IMR-90 (cell line): ENCODE measurements around the gene ZFYVE26. TPM values are rescaled to one million over a fixed set of nuclear protein-coding genes. Genes with fewer than 3 reads are reported as not detected.

Experiments used
- ATAC-seq: fragments of 200-7000 bp; cut with Tn5 transposase; 2 replicates; pipeline ENCODE4 v1.9.1; 2020; ENCODE audit warnings: low read depth, mild to moderate bottlenecking, moderate library complexity
- BruUV-seq: library from RNA; stranded (reverse); fragments of 400-500 nt; replicated peaks from 2 replicates; lab custom pipeline; 2021; lab: Mats Ljungman, UMichigan
- CTCF ChIA-PET: fragments of 300-600 bp; formaldehyde crosslinking; extraction: SDS; loops from one replicate; lab custom pipeline; 2021; ENCODE audit warnings: antibody characterized with exemption; lab: Yijun Ruan, JAX
- POLR2A ChIA-PET: fragments of 300-600 bp; sonication (Branson Sonifier 250); formaldehyde crosslinking; loops from one replicate; lab custom pipeline; 2022; ENCODE audit warnings: antibody characterized with exemption; ENCODE audit not compliant: unreplicated experiment; lab: Charles Lee
- DNase-seq: peaks from one replicate; pipeline ENCODE4 v3.0.0; 2013
- H2AFZ ChIP-seq: replicated peaks from 2 replicates; pipeline ENCODE3; 2013; ENCODE audit warnings: low read length, mild to moderate bottlenecking; ENCODE audit not compliant: poor library complexity
- H2AK5ac ChIP-seq: 2 replicates; pipeline ENCODE4 v1.6.1; 2013; ENCODE audit warnings: low read depth, low read length, inconsistent platforms
- H2AK9ac ChIP-seq: replicated peaks from 2 replicates; pipeline ENCODE3; 2013; ENCODE audit warnings: mild to moderate bottlenecking, low read depth, low read length, moderate library complexity; ENCODE audit not compliant: poor library complexity
- H2BK120ac ChIP-seq: 2 replicates; pipeline ENCODE4 v1.6.1; 2013; ENCODE audit warnings: low read depth, low read length, inconsistent platforms
- H2BK15ac ChIP-seq: 3 replicates; pipeline ENCODE4 v1.6.1; 2013; ENCODE audit warnings: low read depth, low read length, inconsistent platforms
- H2BK20ac ChIP-seq: 2 replicates; pipeline ENCODE4 v1.6.1; 2013; ENCODE audit warnings: low read depth, mild to moderate bottlenecking, inconsistent platforms, low read length, moderate library complexity
- H2BK5ac ChIP-seq: 2 replicates; pipeline ENCODE4 v1.6.1; 2013; ENCODE audit warnings: mild to moderate bottlenecking, low read depth, low read length, inconsistent platforms; ENCODE audit not compliant: poor library complexity, severe bottlenecking
- H3K14ac ChIP-seq: replicated peaks from 2 replicates; pipeline ENCODE4 v1.6.1; 2013; ENCODE audit warnings: low read depth, low read length, inconsistent platforms
- H3K18ac ChIP-seq: 2 replicates; pipeline ENCODE4 v1.6.1; 2013; ENCODE audit warnings: low read depth, low read length, control low read depth
- H3K23ac ChIP-seq: 2 replicates; pipeline ENCODE4 v1.6.1; 2013; ENCODE audit warnings: low read depth, low read length, inconsistent platforms
- H3K27ac ChIP-seq: 2 replicates; pipeline ENCODE4 v1.5.1; 2013; ENCODE audit warnings: mild to moderate bottlenecking, control low read depth, low read length; ENCODE audit not compliant: insufficient read depth
- H3K27me3 ChIP-seq: 2 replicates; pipeline ENCODE4 v1.6.1; 2013; ENCODE audit warnings: low read length; ENCODE audit not compliant: control insufficient read depth, insufficient read depth
- H3K36me3 ChIP-seq: 2 replicates; pipeline ENCODE4 v1.6.1; 2013; ENCODE audit warnings: low read length, mixed read lengths; ENCODE audit not compliant: control insufficient read depth, insufficient read depth
- H3K4ac ChIP-seq: 2 replicates; pipeline ENCODE4 v1.6.1; 2013; ENCODE audit warnings: low read depth, low read length, inconsistent platforms
- H3K4me1 ChIP-seq: 2 replicates; pipeline ENCODE4 v1.6.1; 2013; ENCODE audit warnings: low read length, mixed read lengths; ENCODE audit not compliant: control insufficient read depth, insufficient read depth
- H3K4me2 ChIP-seq: 2 replicates; pipeline ENCODE4 v1.6.1; 2013; ENCODE audit warnings: low read depth, mild to moderate bottlenecking, control low read depth, low read length, moderate library complexity
- H3K4me3 ChIP-seq: 2 replicates; pipeline ENCODE4 v1.5.1; 2013; ENCODE audit warnings: low read depth, mild to moderate bottlenecking, control low read depth, low read length, moderate library complexity; ENCODE audit not compliant: insufficient read depth
- H3K56ac ChIP-seq: 2 replicates; pipeline ENCODE4 v1.6.1; 2013; ENCODE audit warnings: low read length, inconsistent platforms; ENCODE audit not compliant: insufficient read depth; ENCODE audit errors: extremely low read depth
- H3K79me1 ChIP-seq, 2 experiments: 2 replicates each; pipeline ENCODE4 v1.6.1; 2013; ENCODE audit warnings: low read length in 2 of 2, inconsistent platforms in 1 of 2, low read depth in 1 of 2
- H3K9ac ChIP-seq: 2 replicates; pipeline ENCODE4 v1.6.1; 2013; ENCODE audit warnings: low read depth, low read length, control low read depth
- H3K9me1 ChIP-seq: 2 replicates; pipeline ENCODE4 v1.6.1; 2013; ENCODE audit warnings: low read length, inconsistent platforms; ENCODE audit not compliant: insufficient read depth
- H3K9me3 ChIP-seq: 2 replicates; pipeline ENCODE4 v1.6.1; 2013; ENCODE audit warnings: low read length; ENCODE audit not compliant: control insufficient read depth, insufficient read depth
- H4K20me1 ChIP-seq: 2 replicates; pipeline ENCODE4 v1.6.1; 2013; ENCODE audit warnings: low read length, inconsistent platforms; ENCODE audit not compliant: insufficient read depth
- H4K5ac ChIP-seq: 2 replicates; pipeline ENCODE4 v1.6.1; 2013; ENCODE audit warnings: mild to moderate bottlenecking, low read depth, low read length, control low read depth
- H4K8ac ChIP-seq, 2 experiments: 2 replicates each; pipeline ENCODE4 v1.6.1; 2013; ENCODE audit warnings: low read depth in 2 of 2, low read length in 2 of 2, control low read depth in 1 of 2, inconsistent platforms in 1 of 2
- H4K91ac ChIP-seq: 2 replicates; pipeline ENCODE4 v1.6.1; 2013; ENCODE audit warnings: low read depth, low read length, inconsistent platforms; ENCODE audit not compliant: insufficient read depth
- CHD1 ChIP-seq: IDR thresholded peaks from 2 replicates; pipeline ENCODE4 v1.6.1; 2012; ENCODE audit warnings: low read depth, low read length, improper control_type of control experiment
- FOS ChIP-seq: fragments of 150-350 bp; IDR thresholded peaks from 2 replicates; pipeline ENCODE4 v1.6.1; 2016; ENCODE audit warnings: low read depth, low read length
- MAFK ChIP-seq: IDR thresholded peaks from 2 replicates; pipeline ENCODE4 v1.6.1; 2012; ENCODE audit warnings: low read depth, low read length, improper control_type of control experiment
- MXI1 ChIP-seq: IDR thresholded peaks from 2 replicates; pipeline ENCODE4 v1.6.1; 2012; ENCODE audit warnings: low read depth, mild to moderate bottlenecking, low read length, moderate library complexity, borderline replicate concordance
- NFE2L2 ChIP-seq: fragments of 150-350 bp; IDR thresholded peaks from 2 replicates; pipeline ENCODE4 v1.6.1; 2016; ENCODE audit warnings: low read depth, mild to moderate bottlenecking, low read length
- POLR2A ChIP-seq: IDR thresholded peaks from 2 replicates; pipeline ENCODE4 v1.6.1; 2012; ENCODE audit warnings: mild to moderate bottlenecking, low read depth, low read length
- RAD21 ChIP-seq: IDR thresholded peaks from 2 replicates; pipeline ENCODE4 v1.6.1; 2012; ENCODE audit warnings: low read length, improper control_type of control experiment
- RCOR1 ChIP-seq: IDR thresholded peaks from 2 replicates; pipeline ENCODE4 v1.6.1; 2012; ENCODE audit warnings: mild to moderate bottlenecking, low read length, improper control_type of control experiment; ENCODE audit not compliant: insufficient replicate concordance
- RFX5 ChIP-seq: IDR thresholded peaks from 2 replicates; pipeline ENCODE4 v1.8.0; 2012; ENCODE audit warnings: low read depth, mild to moderate bottlenecking, low read length, moderate library complexity
- WGBS, 2 experiments: methylation state at CpG; one replicate each; pipeline versions ENCODE4 v1.1.5 to v1.1.7; 2013; ENCODE audit warnings: missing lambda C conversion rate in 2 of 2; ENCODE audit not compliant: insufficient read length in 1 of 2; ENCODE audit errors: extremely low coverage in 2 of 2; 5-methylcytosine and 5-hydroxymethylcytosine counted together
- dilution Hi-C: fragments of 300-500 bp; cut with HindIII; formaldehyde crosslinking; loops from one replicate; pipeline ENCODE4 v1.14.3; 2018; ENCODE audit warnings: low sequenced_read_pairs; ENCODE audit not compliant: unreplicated experiment
- in situ Hi-C: fragments of 300-500 bp; cut with MboI; formaldehyde crosslinking; loops from 3 replicates; pipeline ENCODE4 v1.14.3; 2019; ENCODE audit warnings: low sequenced_read_pairs, inconsistent platforms, mixed read lengths
- intact Hi-C: fragments of 100-400 bp; cut with micrococcal nuclease; formaldehyde crosslinking; loops from 2 replicates; pipeline ENCODE4 v1.10.0; 2022
- polyA plus RNA-seq, 3 experiments: library from polyadenylated mRNA; depleted of rRNA; stranded (reverse); fragments of >200 nt; gene quantifications; 2 replicates each; pipeline ENCODE4 v1.2.3, GENCODE V29; 2012; ENCODE audit warnings: low replicate concordance in 1 of 3
- total RNA-seq: library from RNA; depleted of rRNA; stranded (reverse); fragments of >200 nt; gene quantifications from 2 replicates; pipeline ENCODE4 v1.2.3, GENCODE V29; 2012
- TF ChIP-seq, protein P1 (sequence below): fragments of 150-350 bp; IDR thresholded peaks from 2 replicates; pipeline ENCODE4 v1.6.1; 2016; ENCODE audit warnings: low read depth, mild to moderate bottlenecking, low read length, moderate library complexity, borderline replicate concordance
- TF ChIP-seq, protein P2 (sequence below): conservative IDR thresholded peaks from 2 replicates; pipeline ENCODE4 v1.5.1; 2012; ENCODE audit warnings: mild to moderate bottlenecking, low read depth, low read length, improper control_type of control experiment
- TF ChIP-seq, protein P3 (sequence below): fragments of 150-350 bp; IDR thresholded peaks from 2 replicates; pipeline ENCODE4 v1.6.1; 2017; ENCODE audit warnings: mild to moderate bottlenecking, antibody characterized with exemption, low read length, low read depth

ZFYVE26 gene
- total and polyA plus RNA-seq, 2 of the 4 experiments (the other 2 are of a cell fraction), result 6.0 to 11.1 TPM

DNA sequence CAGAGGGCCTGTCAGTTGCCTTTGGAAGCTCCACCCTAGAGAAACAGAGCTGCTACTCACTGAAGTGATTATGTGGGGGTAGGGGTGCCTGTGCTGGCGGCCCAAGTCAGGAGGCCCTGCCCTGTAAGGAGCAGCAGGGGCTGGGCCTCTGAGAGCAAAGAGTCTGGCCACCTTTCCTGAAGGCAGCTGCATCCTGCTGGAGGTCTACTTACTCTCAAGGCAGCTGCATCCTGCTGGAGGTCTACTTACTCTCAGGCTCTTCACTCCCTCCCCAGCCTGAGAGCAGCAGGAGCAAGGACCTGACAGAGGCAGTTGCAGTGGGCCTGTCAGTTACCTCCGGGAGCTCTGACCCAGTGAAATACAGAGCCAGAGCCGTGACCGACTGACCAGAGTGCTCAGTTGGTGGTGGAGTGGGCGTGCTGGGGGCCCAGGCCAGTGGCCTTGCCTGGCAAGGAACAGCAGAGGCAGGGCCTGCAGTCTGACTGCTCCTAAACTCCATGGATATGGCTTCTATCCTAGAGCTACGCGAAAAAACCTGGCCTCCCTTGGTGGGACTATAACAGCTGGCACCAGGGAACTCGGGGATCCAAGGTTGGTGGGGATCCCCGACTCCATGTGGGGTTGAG is 35.5 kb upstream of the ZFYVE26 start:
- H4K5ac ChIP-seq, result no peak overlapping the region
- no peak overlapping the region for H3K4me2 ChIP-seq
- H3K79me1 ChIP-seq, result peaks cover 0 to 5% of the 10 kb centered on the region in 2 experiments; a peak in 1 of 4 replicates
- no peak overlapping the region for H2BK15ac ChIP-seq
- H3K56ac ChIP-seq, result no peak overlapping the region
- no peak overlapping the region for H4K91ac ChIP-seq
- no peak overlapping the region for H2BK120ac ChIP-seq
- in situ Hi-C loops (no loop called here), dilution Hi-C loops (no loop called here), intact Hi-C loops (no loop called here)
- H2AFZ ChIP-seq, result peak overlapping the region; percentile 15
- no peak overlapping the region for H3K27ac ChIP-seq
- no peak overlapping the region for H3K9ac ChIP-seq
- H3K27me3 ChIP-seq, result no peaks in the 10 kb centered on the region
- no peak for TF ChIP-seq RFX5
- no peak for TF ChIP-seq RCOR1
- TF ChIP-seq, protein P1, sequence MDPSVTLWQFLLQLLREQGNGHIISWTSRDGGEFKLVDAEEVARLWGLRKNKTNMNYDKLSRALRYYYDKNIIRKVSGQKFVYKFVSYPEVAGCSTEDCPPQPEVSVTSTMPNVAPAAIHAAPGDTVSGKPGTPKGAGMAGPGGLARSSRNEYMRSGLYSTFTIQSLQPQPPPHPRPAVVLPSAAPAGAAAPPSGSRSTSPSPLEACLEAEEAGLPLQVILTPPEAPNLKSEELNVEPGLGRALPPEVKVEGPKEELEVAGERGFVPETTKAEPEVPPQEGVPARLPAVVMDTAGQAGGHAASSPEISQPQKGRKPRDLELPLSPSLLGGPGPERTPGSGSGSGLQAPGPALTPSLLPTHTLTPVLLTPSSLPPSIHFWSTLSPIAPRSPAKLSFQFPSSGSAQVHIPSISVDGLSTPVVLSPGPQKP, result no peak
- TF ChIP-seq, protein P2, sequence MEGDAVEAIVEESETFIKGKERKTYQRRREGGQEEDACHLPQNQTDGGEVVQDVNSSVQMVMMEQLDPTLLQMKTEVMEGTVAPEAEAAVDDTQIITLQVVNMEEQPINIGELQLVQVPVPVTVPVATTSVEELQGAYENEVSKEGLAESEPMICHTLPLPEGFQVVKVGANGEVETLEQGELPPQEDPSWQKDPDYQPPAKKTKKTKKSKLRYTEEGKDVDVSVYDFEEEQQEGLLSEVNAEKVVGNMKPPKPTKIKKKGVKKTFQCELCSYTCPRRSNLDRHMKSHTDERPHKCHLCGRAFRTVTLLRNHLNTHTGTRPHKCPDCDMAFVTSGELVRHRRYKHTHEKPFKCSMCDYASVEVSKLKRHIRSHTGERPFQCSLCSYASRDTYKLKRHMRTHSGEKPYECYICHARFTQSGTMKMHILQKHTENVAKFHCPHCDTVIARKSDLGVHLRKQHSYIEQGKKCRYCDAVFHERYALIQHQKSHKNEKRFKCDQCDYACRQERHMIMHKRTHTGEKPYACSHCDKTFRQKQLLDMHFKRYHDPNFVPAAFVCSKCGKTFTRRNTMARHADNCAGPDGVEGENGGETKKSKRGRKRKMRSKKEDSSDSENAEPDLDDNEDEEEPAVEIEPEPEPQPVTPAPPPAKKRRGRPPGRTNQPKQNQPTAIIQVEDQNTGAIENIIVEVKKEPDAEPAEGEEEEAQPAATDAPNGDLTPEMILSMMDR, result no peak
- TF ChIP-seq, protein P3, sequence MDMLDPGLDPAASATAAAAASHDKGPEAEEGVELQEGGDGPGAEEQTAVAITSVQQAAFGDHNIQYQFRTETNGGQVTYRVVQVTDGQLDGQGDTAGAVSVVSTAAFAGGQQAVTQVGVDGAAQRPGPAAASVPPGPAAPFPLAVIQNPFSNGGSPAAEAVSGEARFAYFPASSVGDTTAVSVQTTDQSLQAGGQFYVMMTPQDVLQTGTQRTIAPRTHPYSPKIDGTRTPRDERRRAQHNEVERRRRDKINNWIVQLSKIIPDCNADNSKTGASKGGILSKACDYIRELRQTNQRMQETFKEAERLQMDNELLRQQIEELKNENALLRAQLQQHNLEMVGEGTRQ, result no peak
- no peak for TF ChIP-seq MXI1
- TF ChIP-seq CHD1, result no peak
- TF ChIP-seq RAD21, result no peak
- TF ChIP-seq FOS, result no peak
- TF ChIP-seq NFE2L2, result no peak
- no peak for TF ChIP-seq POLR2A
- TF ChIP-seq MAFK, result no peak
- H2AK9ac ChIP-seq, result no peak overlapping the region
- DNase-seq, result no peak
- no peak overlapping the region for H2BK20ac ChIP-seq
- no peak overlapping the region for H3K23ac ChIP-seq
- H3K18ac ChIP-seq, result no peak overlapping the region
- no TSS peak for BruUV-seq
- H3K14ac ChIP-seq, result no peak overlapping the region
- H3K9me1 ChIP-seq, result no peaks in the 10 kb centered on the region
- no peak overlapping the region for H2BK5ac ChIP-seq
- no peaks in the 10 kb centered on the region for H3K9me3 ChIP-seq
- no peaks in the 10 kb centered on the region; the same call in 1 of the 2 replicates for H4K20me1 ChIP-seq
- H2AK5ac ChIP-seq, result no peak overlapping the region
- ATAC-seq, result no peak
- ChIA-PET CTCF (interaction anchor here (1.1 kb wide), 1 partner anchor 14 kb away, joined by 3 read pairs; no protein-coding TSS in a partner anchor), POLR2A (no interaction called here)
- H3K36me3 ChIP-seq, result no peaks in the 10 kb centered on the region
- no peak overlapping the region for H4K8ac ChIP-seq
- H3K4me3 ChIP-seq, result no peak overlapping the region
- no CpG with 5 or more reads among the region's 9 CpGs for WGBS, 2 experiments
- no peaks in the 10 kb centered on the region for H3K4me1 ChIP-seq
- no peak overlapping the region for H3K4ac ChIP-seq
